ENCODE results near the gene ITPR2.
"Not testable (repeated sequence)": the region's sequence is repeated elsewhere in the genome, so short reads cannot be mapped to it uniquely, and the experiment has no call there.

Gene ITPR2

DNA sequence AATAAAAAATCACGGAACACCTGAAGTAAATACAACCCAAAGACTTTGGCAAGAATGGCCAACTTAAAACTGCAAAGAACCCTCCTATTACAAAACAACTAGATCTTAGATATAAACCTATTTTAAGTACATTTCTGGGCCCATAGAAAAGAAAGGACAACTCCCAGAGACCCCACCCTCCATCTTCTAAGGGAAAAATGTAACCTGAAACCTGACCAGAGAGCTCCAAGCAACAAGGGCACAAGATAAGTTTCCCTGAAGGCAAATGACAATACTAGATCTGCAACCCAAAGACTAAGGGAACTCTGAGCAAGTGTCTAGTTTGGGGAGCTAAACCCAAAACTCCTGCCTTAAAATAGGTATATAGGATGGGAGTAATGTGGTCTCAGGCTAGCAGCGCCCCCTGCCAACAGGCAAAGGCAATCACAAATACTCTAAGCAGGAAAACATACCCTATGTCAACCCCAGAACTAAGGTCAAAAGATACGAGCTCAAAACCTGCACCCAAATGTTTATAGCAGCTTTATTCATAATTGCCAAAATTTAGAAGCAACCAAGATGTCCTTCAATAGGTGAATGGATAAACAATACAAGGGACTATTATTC lies 218.9 kb downstream of the ITPR2 start:
- DNase-seq, result peak in 1 of 2 experiments; percentile 7

DNA sequence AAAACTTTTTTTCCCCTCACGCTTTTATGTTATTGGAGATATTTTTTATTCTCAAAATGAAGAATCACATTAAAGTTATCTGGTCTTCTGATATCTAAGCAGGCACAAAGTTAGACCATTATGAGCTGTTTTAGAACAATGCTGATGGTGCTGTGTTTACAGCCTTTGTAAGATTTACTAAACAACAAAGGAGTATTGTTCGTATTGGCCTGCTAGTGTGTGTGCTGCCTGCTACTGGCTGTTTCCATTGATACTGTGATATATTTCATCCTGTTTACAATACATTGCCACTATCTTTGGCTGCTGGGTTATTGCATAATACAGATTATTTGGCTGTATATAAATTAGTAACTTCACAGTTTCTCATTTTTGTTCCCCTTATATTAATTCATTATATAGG lies 220.8 kb downstream of the ITPR2 start:
- no peak for DNase-seq

DNA sequence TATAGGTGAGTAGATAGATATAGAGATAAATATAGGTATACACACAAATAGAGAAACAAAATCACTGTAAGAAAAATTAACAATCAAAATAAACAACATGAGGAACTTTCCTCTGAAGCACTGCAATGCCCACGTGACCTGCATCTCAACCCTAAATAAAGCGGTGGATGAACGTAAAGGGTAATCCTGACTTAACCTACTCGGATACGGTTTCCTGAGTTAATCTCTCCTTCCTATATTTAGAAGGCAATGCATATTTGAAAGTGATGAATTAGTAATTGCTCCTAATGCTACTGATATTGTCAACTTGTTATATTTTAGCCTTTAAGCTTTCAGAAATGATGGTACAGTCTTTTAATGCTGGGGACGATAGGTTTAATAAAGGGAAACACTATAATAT lies 221.4 kb downstream of the ITPR2 start:
- no peak for DNase-seq

DNA sequence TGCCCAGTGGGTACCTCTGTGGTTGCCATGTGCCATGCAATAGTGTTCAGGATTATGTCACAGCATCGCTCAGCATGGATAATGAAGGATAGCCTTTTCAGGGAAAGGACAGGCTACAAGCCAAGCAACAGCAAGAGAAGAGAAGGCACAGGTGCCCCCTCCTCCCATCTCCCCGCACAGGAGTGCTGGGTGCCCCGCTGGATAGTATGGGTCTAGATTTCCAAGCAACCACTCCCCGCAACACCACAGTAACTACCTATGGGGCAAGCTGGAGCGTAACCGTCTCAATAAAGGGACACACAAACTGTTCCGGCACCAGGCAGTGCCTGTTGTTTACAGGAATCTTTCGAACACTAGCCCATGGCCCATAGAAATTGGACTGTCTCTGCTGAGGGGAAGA lies 222.2 kb downstream of the ITPR2 start:
- no peak for DNase-seq

DNA sequence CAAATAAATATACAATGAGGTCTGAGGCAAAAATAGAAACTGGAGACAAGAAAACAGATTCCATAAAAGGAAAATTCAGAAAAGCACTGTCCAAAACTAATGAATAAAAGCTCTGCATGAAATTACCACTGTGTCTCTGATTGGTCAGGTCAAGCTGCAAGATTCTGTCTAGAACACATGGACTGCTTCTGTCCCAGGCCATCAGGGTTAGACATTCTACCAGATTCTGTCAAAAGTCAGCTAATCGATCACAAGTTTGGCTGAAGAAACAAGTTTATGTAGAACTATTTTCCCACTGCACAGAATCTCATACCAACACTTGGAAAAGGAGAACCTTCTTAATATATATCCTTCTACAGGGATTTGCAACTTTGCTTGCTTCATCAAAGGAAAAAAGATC lies 223.0 kb downstream of the ITPR2 start:
- no peak for DNase-seq

DNA sequence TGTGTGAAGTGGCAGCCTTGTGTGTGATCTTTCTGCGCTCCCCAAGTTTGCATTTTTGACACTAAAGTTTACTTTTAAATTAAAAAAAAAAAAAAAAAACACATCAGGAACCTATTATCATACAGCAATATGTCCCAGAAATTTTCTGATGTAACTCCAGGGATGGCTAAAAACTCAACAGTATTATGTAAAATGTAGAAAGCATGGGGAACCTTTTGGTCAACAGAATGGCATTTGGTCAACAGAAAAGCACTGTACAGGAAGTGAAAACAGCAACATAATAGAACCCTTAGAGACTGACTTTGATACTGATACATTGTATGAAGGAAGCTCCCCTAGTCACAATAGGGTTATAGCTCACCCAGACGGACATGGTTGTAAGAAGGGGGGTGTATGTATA lies 224.3 kb downstream of the ITPR2 start:
- DNase-seq, result no peak

DNA sequence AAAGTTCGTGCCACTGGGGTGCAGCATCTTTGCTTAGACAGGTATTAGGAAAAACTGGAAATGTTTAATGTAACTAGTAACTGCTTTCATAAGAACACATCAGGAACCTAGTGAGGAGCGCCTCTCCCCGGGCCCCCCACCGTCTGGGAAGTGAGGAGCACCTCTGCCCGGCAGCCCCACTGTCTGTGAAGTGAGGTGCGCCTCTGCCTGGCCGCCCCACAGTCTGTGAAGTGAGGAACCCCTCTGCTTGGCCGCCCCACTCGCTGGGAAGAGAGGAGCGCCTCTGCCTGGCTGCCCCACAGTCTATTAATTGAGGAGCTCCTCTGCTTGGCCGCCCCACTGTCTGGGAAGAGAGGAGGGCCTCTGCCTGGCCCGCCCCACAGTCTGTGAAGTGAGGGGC lies 224.7 kb downstream of the ITPR2 start:
- DNase-seq, result no peak

DNA sequence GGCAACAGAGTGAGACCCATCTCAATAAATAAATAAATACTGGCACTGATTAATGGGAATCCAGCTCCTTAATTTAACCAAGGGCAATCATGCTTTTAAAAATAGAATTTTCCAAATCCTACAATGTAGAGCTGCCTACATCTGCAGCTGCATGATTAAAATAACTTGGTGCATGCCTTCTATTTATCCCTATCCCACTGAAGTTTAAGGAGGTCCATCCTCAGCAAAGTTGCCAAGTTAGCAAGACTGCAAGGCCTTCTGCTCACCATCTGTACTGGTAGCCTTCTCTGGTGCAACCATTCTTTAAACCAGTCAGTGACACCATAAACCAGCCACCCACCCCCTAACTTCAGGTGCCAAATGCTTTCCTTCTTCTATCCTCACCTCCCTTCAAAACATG lies 226.1 kb downstream of the ITPR2 start:
- no peak for DNase-seq

DNA sequence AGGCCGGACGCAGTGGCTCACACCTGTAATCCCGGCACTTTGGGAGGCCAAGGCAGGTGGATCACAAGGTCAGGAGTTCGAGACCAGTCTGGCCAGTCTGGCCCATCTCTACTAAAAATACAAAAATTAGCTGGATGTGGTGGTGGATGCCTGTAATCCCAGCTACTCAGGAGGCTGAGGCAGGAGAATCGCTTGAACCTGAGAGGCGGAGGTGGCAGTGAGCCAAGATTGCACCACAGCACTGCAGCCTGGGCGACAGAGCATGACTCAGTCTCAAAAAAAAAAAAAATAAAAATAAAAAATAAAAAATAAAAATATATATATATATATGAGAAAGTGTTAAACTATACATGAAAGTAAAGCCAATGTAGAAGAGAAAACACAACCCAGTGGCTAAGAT lies 228.2 kb downstream of the ITPR2 start:
- not testable (repeated sequence) for DNase-seq

DNA sequence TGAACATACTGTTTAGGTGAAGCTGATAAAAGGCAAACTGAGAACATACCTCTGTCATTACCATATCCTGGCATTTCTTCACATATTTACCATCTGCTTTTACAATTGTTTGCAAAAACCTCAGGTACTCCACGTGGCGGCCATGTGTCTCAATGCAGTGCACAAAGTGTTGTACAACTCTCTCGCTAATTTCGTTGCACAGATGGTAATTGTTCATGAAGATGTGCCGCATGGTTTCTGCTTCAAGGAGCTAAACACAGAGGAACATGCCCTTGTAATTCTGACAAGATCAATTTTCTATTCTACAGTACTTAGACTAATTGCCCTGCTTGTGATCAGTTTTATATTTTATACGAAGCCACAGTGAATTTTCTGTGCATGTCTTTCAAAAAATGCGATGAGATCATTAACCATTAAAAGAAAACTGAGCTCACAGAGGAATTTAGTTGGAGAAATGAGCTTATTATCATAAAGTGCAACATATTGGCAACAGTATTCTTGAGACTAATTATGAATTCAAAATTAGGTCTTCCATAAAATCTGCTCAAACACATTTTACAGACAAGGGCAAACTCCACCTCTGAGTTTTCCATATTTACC lies 233.8 kb downstream of the ITPR2 start:
- no peak for DNase-seq

DNA sequence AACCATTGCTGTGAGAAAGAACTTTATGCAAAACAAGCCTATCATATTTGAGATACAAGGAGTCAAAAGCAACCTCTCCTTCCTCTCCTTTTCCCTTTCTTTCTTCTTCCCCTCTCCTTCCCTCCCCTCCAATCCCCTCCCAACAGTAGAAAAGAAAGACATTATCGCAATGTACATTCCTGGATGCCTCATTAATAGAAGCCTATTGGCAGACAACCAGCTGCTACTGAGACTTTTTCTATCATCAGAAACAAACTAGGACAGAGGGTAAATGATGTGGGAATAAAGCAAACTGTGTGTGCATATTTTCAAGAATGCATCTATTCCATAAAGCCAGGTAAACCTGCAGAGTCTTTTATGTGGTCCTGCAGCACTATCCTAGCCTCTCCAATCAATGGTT lies 237.2 kb downstream of the ITPR2 start:
- DNase-seq, result no peak

DNA sequence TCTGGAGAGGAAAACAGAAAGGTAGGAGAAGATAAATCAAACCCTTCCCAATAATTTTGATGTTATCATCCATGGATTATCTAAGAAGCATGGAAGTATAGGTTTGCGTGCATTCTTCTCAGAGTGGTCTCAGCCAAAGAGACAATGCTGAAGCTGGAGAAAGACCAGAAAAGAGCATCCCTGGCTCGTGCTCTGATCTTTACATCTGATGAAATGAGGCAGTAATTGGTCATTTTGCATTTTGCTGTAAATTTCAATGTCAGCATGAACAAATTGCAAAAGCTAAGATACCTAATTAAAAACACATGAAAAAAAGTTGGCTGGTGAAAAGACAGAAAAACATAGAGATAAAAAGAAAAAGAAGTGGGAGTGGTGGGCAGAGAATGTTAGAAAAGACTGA lies 252.4 kb downstream of the ITPR2 start:
- no peak for DNase-seq

DNA sequence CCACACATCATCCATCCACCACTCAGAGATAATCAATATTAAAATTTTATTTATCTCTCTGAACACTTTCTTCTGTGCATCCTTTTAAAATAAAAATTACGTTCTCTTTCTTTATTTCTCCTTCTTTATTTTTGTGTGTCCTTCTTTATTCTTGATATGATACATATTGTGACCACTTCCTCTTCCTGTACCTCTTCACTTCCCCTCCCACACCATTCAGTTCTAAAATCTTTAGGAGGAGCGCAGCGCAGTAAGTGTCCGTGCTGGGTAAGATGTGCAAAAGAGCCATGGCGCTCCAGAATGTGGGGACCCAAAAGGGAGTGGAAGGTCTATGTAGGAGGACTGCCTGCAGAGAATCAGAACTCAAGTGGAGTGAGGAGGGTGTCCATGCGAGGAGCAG lies 256.7 kb downstream of the ITPR2 start:
- no peak for DNase-seq

DNA sequence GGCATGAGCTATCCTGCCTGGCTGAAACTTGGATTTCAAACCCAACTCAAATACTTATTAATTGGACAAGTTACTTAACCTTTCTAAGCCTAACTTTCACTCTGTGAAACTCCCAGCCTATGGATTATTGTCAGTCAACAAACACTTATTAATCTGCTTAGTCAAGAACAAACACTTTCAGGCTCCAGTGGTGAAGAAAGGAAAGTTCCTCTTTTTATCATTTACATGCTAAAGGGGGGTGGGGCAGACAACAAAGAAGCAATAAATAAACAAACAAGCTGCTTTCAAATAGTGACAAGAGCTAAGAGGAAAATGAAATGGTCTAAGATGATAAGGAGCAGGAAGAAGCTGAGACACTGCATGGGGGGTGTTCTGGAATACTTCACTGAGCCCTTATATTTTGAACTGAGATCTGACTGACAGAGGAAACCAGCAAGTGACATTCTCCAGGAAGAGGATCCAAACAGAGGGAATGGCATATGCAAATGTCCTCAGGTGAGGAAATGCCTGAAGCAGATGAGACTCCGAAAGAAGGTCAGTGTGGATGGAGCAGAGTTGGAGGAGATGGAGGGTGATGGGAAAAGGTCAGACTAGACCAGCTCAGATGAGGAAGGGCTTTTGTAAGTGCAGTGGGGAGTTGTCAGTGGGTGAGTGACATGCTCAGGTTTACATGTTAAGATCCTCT lies 259.6 kb downstream of the ITPR2 start:
- no peak for DNase-seq

DNA sequence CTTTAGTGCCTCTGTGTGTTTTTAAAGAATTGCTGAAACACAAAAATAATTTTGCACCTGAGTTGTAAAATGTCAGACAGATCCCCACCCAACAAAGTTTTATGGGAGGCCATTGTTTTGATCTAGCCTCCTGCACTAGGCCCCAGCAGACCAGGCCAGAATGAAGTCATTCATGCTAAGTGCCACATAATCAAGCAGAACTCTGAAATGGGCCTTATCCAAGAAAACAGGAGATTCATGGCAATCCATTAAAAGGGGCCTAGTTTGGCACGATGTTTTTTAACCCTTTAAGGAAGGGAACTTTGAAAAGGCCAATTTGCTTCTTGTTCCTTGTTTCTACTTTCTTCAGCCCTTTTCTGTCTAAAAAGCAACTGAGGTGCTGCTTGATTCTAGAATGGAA lies 260.9 kb downstream of the ITPR2 start:
- DNase-seq, result no peak

DNA sequence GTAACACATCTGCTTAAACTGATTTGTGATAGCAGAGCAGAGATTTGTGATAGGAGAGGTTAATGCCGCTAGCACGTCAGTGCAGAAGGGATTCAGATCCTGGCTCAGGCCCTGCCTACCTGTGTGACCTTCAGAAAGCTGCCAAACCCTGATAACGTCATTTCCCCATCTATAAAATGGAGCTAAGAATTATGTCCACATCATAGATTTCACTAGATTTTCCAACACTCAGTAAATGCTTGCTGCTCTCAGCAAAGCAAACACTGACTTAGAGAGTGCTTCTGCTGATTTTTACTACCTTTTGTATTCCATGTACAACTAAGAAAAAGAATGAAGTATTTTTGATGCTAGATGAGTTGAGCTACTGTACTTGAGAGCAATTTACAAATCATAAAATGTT lies 261.4 kb downstream of the ITPR2 start:
- no peak for DNase-seq

DNA sequence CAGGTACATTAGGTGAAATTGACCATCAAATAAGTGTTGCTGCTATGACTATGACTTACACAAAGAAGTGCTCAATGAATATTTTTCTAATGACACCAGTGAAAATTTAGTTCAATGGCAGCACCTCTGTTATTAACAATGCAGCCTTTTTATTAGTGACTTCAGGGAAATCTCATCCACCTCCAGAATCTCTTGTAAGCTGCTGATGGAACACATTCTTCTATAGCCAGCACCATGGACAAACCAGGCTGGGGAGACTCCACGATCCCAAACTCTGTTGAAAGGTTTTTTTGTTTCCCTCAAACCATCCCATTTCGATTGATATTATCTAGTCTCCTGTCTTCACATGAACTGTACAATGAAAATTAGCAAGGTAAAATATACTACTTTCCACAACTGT lies 265.9 kb downstream of the ITPR2 start:
- DNase-seq, result no peak

DNA sequence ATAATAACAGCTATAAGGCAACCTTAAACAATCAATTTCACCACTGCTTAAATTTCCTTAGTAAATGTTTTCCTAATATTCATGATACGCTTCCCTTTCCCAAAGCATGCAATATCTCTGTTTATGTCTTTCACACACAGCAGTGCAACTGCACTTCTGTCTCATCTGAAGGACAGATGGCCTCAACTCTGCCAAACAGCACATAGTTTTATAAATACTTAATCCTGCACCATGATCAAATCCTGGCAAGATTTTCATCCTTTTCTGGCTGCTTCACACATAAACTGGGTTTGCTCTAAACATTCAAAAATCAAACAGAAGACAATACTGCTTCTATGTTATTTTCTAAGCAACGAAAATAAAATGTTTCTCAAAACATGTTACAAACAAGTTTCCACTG lies 266.3 kb downstream of the ITPR2 start:
- no peak for DNase-seq

DNA sequence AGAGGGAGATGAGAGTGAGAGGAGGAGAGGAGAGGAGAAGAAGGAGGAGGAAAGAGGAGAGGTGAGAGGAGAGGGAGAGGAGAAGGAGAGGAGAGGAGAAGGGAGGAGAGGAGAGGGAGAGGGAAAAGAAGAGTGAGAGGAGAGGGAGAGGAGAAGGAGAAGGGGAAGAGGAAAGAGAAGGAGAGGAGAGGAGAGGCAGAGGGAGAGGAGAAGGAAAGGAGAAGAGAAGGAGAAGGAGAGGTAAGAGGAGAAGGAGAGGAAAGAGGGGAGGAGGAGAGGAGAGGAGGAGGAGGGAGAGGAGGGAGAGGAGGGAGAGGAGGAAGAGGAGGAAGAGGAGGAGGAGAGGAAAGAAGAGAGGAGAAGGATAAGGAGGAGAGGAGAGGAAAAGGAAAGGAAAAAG lies 266.8 kb downstream of the ITPR2 start:
- DNase-seq, result no peak

DNA sequence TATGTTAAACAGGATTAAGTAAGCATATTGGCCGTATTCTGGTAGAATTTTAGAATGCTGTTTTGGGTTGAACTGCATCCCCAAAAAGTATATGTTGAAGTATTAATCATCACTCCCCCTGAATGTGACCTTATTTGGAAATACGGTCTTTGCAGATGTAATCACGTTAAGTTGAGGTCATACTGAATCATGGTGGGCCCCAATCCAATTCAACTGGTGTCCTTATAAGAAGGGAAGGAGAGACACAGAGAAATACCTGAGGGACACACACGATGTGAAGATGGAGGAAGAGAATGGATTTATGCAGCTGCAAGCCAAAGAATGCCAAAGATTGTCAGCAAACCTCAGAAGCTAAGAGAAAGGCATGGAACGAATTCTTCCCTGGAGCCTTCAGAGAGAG lies 268.6 kb downstream of the ITPR2 start:
- DNase-seq, result no peak

DNA sequence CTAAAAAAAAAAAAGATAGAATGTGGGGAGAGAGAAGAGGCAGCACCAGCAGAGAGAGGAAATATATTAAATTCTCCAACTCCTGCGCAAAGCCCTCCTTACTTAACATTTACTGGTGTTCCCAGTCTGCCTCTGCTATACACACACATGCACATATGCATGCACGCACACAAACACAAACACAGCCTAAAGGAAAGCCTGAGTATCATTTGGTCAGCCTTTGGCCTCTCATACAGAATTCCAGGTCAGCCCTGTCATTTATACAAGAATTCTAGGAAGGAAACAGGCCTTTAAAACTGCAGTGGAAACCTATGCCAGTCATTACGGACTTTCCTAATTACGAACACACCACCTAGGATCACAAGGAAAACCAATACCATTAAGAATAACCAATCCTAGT lies 269.4 kb downstream of the ITPR2 start:
- no peak for DNase-seq

DNA sequence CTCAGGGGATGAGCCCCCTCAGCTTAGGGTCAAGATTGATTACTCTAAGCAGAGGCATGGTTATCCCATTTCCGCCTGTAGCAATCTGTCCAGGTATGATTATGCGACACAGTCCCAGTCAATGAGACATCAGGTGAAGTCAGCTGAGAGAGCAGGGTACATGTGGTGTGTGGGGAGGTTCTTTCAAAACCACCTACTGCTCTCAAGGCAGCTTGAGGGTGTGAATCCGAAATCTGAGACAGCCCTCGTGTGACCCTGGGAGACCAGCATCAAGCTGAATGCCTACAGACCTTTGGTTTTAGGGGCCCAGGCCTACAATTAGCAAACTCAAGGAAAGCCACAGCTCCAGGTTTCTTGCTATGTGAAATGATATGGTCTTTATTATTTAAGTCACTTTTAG lies 275.7 kb downstream of the ITPR2 start:
- no peak for DNase-seq

DNA sequence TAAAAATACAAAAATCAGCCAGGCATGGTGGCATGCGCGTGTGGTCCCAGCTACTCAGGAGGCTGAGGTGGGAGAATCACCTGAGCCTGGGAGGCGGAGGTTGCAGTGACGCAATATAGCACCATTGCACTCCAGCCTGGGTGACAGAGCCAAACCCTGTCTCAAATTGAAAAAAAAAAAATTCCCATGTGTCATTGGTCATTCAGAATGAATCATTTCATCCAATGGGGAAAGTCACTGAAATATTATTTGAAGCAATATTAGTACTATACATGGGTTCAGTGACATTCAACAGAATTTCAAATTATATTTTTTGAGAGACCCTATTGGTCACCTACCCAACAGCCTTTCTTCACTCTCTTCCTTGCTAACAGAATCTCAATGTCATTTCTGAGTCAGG lies 276.1 kb downstream of the ITPR2 start:
- no peak for DNase-seq

DNA sequence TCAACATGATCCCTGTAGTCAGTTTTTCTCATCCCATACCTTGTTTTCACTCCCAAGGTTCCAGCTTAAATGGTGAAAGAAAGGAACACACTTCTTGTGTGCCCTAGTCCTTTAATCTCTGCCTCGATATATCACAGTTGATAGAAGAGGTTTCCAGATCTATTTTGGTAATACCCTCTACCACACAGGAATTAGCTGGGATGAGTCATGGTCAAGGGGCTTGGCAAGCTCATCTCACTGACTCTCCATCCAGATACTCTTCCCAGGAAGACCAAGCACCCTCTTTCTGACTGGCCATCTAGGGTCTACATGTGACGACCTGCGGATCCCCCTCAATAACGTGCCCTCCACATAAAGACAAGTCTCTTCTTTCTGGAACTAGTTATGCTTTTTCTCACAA lies 277.9 kb downstream of the ITPR2 start:
- no peak for DNase-seq

DNA sequence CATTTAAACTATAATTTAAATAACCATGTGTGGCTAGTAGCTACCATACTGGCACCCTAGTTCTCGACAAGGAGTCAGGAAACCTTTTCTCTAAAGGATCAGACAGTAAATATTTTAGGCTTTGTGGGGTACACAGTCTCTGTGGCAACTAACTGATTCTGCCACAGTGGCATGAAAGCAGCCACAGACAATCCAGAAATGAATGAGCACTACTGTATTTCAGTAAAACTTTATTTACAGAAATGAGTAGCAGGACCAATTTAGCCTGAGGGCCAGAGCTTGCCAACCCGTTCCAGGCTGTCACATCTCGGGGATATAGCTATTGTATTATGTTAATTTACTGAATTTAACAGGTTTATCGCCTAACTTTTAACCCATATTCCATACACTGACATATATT lies 278.7 kb downstream of the ITPR2 start:
- DNase-seq, result no peak

Measured in stimulated activated CD4-positive, alpha-beta T cell treated with anti-CD3 and anti-CD28 coated beads, Interleukin-4, amount 100 ng/mL, for 4 hours (primary cell).